Chondrocyte (in vitro differentiated cells): ENCODE results near the gene HDHD5. TPM values are rescaled to one million over a fixed set of nuclear protein-coding genes. Genes with fewer than 3 reads are reported as not detected.
A peak's percentile ranks its signal among the peaks of the same experiment; 100 is the strongest.

ENCODE experiments used
- DNase-seq: peaks from one replicate; pipeline ENCODE4 v3.0.0; 2021; ENCODE audit warnings: mixed read lengths, low spot score
- H3K27ac Mint-ChIP-seq: one replicate; pipeline ENCODE4 v1.8.0; 2021; ENCODE audit warnings: mild to moderate bottlenecking, moderate library complexity, mixed read lengths; ENCODE audit not compliant: unreplicated experiment
- H3K27me3 Mint-ChIP-seq: 2 replicates; pipeline ENCODE4 v1.8.0; 2021; ENCODE audit warnings: low read depth, mixed read lengths
- H3K36me3 Mint-ChIP-seq: 2 replicates; pipeline ENCODE4 v1.8.0; 2021; ENCODE audit warnings: low read depth, mixed read lengths
- H3K4me1 Mint-ChIP-seq: 2 replicates; pipeline ENCODE4 v1.8.0; 2021; ENCODE audit warnings: low read depth, mild to moderate bottlenecking, mixed read lengths
- H3K4me3 Mint-ChIP-seq: one replicate; pipeline ENCODE4 v1.8.0; 2021; ENCODE audit warnings: mild to moderate bottlenecking, moderate library complexity, mixed read lengths; ENCODE audit not compliant: unreplicated experiment
- H3K9me3 Mint-ChIP-seq: 2 replicates; pipeline ENCODE4 v1.8.0; 2021; ENCODE audit warnings: low read depth, mixed read lengths
- CTCF ChIP-seq: fragments of 200-600 bp; sonication (generic); IDR thresholded peaks from 2 replicates; pipeline ENCODE4 v1.5.0; 2021; ENCODE audit warnings: antibody characterized with exemption, mild to moderate bottlenecking, moderate library complexity
- total RNA-seq: library from RNA; stranded (reverse); gene quantifications from 3 replicates; pipeline ENCODE4 v1.2.1, GENCODE V29; 2021

The HDHD5 gene
- total RNA-seq, 1 donor from 2014 or later: 30.8 TPM

GRCh38 chr22:17176715-17177114 lies 17.6 kb upstream of the HDHD5 start:
- Mint-ChIP-seq H3K27ac (no peak overlapping the region), H3K4me3 (no peak overlapping the region), H3K9me3 (no peaks in the 10 kb centered on the region), H3K27me3 (peaks cover 1% of the 10 kb centered on the region), H3K36me3 (no peaks in the 10 kb centered on the region), H3K4me1 (peaks cover 7% of the 10 kb centered on the region)
- TF ChIP-seq CTCF: no peak
- no peak for DNase-seq

DNA sequence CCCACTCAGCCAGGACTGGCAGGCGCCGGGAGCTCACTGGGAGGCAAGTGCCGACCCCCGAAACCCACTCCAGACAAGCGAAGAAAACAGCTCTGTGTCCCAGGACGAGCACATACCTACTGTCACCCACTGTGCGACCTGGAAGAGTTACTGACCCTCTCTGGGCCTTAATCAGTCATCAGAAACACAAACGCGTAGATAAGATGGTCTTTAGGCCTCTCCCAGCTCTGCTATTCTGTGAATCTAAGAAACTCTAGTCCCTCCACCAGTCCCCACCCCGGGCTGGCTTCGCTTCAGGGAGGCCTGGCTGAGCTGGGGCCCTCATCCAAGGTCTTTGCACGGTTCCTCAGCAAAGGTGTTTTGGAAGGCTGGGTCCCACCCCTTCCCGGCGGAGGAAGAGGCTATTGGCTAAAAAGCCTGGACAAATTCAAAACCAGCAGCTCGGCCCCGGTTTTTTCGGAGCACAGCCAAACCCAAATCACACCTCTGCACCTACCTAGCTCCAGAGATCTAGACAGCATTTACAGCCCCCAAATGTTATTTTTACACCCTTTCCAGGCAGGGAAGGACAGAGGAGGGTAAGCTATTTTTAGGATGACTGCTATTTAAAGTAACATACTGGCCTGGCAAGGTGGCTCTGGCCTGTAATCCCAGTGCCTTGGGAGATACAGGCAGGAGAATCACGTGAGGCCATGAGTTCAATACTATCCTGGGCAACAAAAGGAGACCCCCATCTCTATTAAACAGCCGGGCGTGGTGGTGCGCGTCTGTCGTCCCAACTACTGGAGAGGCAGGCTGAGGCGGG lies 13.2 kb upstream of the HDHD5 start:
- Mint-ChIP-seq H3K9me3 (no peaks in the 10 kb centered on the region), H3K4me1 (peaks cover 11% of the 10 kb centered on the region), H3K27me3 (peaks cover 1% of the 10 kb centered on the region), H3K27ac (peak overlapping the region; percentile 41), H3K36me3 (no peaks in the 10 kb centered on the region), H3K4me3 (peak overlapping the region; percentile 68)
- DNase-seq: no peak
- no peak for TF ChIP-seq CTCF

DNA sequence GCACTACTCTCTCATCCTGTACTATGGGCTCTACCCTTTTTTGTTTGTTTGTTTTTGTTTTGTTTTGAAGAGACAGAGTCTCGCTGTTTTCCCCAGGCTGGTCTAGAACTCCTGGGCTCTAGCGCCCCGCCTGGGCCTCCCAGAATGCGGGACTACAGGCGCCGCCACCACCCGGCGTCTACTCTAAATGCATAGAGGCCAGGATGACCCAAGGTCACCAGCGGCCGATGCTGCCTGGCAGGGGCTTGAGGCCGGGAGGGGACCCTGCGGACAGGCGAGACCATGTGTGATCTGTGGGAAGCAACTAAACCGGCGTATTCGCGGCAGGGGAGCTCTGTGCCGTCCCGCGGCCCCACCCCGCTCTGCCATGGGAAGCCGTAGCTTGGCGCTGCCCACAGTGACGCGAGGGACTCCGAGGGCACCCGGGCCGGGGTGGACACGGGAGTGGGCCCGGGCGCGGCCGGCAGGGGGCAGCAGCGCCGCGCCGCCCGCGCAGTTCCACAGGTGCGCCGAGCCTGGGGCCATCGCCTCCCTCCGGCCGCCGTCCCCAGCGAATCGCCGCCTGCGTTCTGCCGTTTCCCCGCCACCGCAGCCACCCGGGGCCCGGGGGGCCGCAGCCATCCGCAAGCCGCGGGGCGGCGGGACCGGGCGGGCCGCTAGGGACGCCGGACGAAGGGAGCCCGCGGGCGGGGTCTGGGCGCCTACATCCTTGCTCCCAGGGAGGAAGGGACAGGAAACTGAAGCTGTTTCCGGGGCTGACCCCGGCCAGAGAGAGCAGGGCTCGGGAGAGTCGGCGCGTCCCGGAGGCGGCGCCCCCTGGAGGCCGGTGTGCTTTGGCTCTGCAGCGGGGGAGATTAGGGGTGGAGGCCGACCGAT lies 12.3 kb upstream of the HDHD5 start:
- Mint-ChIP-seq H3K36me3 (no peaks in the 10 kb centered on the region), H3K4me1 (peaks cover 11% of the 10 kb centered on the region), H3K9me3 (no peaks in the 10 kb centered on the region), H3K4me3 (peak overlapping the region; percentile 80), H3K27me3 (peaks cover 1% of the 10 kb centered on the region), H3K27ac (peak overlapping the region; percentile 94)
- DNase-seq: no peak
- TF ChIP-seq CTCF: peak; percentile 90

DNA sequence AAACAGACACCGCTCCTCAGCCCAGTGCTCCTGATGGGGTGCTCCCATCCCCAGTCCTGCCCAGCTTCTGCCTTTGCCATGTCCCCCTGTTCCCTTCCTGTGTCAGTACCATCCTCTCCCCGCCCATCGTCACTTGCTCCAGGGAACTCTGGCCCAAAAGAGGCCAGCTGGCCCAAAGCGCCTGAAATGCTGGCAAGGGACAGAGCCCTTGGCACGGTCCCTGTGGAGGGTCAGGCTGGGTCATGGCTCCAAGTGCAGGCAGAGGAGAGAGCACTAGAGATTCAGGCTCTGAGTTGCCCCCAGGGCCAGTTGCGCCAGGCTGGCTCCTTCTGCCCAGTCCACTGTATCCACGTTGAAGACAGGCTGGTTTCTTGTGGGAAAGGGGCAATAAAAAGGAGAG lies 8.4 kb upstream of the HDHD5 start:
- Mint-ChIP-seq H3K4me3 (no peak overlapping the region), H3K4me1 (peaks cover 11% of the 10 kb centered on the region), H3K9me3 (no peaks in the 10 kb centered on the region), H3K27ac (no peak overlapping the region), H3K27me3 (no peaks in the 10 kb centered on the region), H3K36me3 (no peaks in the 10 kb centered on the region)
- DNase-seq: no peak
- TF ChIP-seq CTCF: no peak

GRCh38 chr22:17164392-17165024 lies 5.4 kb upstream of the HDHD5 start:
- Mint-ChIP-seq H3K27ac (no peak overlapping the region), H3K4me1 (peaks cover 6% of the 10 kb centered on the region), H3K27me3 (no peaks in the 10 kb centered on the region), H3K9me3 (no peaks in the 10 kb centered on the region), H3K4me3 (no peak overlapping the region), H3K36me3 (no peaks in the 10 kb centered on the region)
- no peak for DNase-seq
- TF ChIP-seq CTCF: peak; percentile 61
